Stimulated activated CD4-positive, alpha-beta T cell treated with anti-CD3 and anti-CD28 coated beads, Interleukin-15, amount 100 ng/mL, for 48 hours (primary cell): ENCODE measurements around the gene PPP1CA.

ENCODE experiments used
- DNase-seq, 2 donors: peaks; one replicate each; pipeline ENCODE4 v3.0.0-alpha.2; 2020; ENCODE audit warnings: low read depth in 2 of 2

Gene PPP1CA

DNA sequence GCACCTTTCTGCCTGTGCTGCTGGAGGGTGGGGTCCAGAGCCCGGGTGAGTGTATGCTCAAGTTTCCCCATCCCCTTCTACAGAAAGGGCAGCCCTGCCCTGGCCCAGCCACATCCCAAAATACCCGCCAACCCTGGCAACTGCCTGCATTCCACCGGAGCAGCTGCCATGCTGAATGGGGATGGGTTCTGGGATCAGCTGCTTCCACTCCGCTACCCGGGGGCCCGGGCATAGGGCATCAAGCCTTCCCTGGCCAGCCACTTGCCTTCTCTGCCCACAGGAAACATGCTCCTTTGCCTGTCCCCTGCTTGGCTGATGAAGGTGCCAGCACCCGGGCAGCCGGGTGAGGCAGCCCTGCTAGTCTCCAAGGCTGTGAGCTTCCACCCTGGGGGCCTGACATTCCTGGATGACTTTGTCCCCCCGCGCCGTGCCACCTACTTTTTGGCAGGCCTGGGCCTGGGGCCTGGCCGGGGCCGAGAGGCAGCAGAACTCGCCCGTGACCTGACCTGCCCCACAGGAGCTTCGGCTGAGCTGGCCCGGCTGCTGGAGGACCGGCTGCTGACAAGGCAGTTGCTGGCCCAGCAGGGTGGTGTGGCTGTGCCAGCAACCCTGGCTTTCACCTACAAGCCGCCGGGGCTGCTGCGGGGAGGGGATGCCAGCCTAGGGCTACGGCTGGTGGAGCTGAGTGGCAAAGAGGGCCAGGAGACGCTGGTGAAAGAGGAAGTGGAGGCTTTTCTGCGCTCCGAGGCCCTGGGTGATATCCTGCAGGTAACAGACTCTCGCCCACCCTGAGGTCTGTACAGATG is 17.0 kb upstream of the PPP1CA start:
- no peak for DNase-seq

GRCh38 chr11:67417425-67417824 is 15.8 kb upstream of the PPP1CA start:
- no peak for DNase-seq

DNA sequence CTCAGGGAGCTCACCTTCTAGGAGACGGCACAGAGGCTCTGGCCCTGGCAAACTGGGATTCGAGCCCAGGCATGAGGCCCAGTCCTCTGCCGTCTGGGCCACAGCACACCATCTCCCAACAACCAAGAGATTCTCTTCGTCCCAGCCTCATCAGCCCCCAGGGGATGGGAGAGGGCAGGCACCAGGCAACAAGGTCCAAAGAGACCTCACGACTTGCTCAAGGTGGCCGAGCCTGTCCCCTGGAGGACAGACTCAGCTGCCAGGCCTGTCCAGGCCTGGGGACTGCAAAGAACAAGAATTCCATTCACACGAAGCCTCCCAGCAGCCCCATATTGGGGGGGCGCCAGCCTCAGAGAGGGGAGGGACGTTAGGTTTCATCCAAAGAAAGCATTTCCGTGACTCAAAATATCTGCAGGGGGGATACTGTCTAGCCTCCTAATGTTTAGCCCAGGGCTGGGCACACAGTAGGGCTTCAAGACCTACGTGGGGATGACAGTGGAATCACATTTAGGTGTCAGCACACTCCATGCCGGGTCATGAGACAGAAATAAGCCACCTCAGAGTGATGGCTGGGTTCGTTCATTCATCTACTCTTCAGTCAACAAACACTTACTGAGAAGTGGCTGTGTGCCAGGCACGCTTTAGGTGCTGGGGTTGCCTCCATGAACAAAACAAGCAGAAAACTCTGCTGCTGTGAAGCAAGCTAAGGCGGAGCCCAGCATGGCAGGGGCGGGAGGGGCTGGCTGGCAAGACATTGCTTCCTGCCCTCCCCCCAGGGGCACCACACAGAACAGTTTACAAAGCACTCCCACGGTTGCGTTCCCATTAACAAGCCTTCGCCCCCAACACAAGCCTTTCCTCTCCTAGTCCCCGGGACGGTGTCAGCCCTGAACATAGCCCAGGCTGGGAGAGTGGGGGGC is 15.0 kb upstream of the PPP1CA start:
- DNase-seq, result no peak

- no peak for DNase-seq
Measured at GRCh38 chr11:67415501-67416304, 14.0 kb upstream of the PPP1CA start, which contains the start of gene CARNS1. TSS of gene CARNS1 (plus strand) at chr11:67415678. CDS start at chr11:67416200, 522 bp downstream.

DNA sequence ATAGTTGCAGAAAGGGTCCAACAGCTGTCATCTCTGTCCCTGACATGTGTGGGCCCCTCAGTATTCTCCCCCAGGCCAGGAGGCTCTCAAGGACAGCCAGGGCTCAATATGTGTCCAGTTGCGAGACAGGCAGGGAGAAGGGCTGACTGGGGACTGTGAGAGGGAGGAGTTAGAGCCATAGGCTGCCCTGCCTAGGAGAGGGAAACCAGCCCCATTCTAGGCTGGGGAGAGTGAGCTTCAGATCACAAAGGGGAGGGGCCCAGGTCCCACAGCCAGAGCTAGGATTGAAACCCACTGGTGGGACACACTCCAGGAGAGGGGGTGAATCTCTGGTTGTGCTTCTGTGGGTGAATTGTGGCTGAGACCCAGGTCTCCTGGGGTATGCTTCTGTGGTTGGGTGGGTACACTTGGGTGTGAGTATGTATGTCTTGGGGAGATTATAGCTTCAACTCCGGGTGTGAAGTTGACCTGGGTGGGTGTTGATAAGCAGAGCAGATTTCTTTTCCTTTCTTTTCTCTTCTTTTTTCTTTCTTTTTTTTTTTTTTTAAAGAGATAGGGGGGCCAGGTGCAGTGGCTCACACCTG is 11.7 kb upstream of the PPP1CA start:
- no peak for DNase-seq

DNA sequence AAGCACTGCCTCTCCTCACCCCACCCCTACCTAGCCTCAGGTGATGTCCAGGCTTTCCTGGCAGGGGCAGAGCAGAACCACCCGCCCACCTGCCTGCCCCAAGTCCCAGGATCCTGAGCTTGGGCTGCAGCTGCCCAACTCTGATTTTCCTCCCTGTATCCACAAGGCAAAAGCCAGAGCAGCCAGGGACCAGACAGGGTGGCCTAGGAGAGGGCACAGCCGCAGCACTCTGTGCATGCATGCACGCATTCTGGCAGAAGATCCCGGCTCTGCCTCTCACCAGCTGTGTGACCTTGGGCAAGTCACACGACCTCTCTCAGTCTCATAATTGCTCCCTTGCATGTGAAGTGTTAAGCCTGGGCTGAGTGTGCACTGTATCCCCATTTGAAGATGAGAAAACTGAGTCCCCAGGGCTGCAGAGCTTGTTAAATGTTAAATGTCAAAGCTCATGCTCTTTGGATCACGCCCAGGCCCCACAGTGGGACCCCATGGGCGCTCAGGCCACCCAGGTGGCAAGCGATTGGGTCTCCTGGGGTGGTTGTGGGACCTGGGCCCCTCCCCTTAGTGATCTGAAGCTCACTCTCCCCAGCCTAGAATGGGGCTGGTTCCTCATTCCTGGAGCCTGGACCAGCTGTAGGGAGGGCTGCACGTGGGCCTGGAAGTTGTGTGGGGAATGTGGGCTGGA is 11.0 kb upstream of the PPP1CA start:
- DNase-seq, result no peak

DNA sequence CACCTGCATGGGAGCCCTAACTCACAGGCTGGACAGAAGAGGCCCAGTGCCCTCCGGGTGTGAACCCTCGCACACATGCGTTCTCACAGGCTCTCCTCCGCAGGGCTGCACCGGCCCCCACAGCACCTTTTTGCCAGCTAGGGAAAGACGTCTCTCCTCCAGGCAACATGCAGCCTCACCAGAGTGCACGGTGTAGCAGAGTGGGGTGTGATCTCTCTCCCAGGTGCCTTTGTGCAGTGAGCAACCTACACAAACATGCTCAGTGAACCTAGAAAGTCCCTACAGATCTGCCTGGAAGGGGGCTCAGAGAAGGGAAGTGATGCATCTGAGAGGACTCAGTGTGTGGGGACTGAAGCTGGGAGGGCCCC is 10.1 kb upstream of the PPP1CA start:
- DNase-seq, result no peak

DNA sequence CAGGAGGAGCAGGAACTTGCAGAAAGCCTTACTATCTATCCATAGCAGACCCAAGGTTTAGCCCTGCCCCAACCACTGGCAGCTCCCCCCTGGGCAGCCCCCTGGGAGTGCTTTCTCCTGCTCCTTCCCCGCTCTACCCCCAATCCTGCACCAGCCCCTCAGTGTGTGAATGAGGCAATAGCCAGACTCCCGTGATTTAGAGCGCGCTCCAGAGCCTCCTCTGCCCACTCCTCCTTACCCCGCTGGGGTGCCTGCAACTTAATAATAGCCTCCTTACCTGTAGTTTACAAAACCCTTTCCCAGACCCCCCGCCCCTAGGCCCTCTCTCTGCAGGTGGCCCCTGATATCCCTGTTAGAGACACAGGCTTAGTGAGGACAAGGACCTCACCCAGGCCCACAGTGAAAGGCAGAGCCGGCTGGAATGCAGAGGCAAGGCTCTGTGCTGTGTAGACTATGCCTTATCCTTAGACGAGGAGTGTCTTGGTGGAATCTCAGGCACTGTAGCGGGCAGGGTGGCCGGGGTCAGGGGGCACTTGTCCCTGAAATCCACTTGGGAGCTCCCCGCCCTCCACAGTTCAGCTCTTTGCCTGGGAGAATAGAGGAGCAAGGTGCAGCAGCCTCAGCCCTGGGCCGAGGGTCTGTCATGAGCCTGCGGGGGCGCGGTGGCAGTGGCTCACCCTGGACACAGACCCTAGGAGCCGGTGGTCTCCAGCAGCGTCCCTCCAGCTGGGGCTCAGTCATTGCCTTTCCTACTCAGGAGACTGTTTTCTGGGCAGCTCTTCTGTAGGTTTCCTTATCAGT is 9.5 kb upstream of the PPP1CA start:
- DNase-seq, result no peak

DNA sequence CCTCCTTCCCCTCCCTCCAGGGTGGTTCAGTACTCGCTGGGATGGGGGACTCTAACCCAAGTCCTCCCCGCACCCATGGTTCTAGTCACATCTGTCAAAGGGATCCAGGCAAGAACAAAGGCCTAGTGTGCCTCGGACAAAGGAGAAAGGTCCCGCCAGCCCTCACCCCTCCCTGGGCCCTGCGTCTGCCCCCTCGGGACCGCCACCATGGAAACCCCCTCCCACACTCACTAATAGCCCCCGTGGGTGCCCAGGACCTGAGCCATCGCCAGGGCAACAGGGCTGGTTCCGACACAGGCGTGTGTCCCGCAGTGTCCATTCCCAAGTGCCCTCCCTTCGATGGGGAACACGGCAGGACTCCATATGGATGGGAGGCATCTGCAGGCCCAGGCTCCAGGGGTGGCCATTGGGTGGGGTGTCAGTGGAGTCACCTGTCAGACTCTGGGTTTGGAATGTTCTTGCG is 8.7 kb upstream of the PPP1CA start:
- no peak for DNase-seq

DNA sequence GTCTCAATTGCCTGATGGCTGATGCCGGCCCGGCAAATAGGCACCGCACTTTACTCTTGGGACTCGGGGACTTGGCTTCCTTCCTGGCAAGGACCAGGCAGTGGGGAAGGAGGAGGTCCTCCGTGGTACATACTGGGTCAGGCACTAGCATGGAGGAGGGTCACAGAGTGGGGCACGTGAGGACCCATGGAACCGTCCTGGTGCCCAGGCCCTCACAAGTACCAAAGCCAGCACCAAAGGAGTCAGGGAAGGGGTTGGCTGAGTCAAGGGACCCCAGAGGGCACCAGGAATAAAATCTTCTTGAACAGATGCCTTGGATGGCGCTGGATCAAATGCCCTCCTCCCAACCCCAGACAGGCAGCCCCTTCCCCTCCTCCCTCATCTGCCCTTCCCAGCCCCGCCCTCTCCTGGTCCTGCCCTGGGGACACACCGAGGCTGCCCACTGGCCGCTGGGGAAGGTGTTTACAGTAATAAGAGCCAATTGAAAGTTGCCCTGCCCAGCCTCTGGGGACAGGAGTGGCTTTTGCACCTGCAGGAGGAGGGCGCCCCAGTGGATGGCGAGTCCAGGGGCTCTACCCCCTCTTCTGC is 8.2 kb upstream of the PPP1CA start:
- no peak for DNase-seq

DNA sequence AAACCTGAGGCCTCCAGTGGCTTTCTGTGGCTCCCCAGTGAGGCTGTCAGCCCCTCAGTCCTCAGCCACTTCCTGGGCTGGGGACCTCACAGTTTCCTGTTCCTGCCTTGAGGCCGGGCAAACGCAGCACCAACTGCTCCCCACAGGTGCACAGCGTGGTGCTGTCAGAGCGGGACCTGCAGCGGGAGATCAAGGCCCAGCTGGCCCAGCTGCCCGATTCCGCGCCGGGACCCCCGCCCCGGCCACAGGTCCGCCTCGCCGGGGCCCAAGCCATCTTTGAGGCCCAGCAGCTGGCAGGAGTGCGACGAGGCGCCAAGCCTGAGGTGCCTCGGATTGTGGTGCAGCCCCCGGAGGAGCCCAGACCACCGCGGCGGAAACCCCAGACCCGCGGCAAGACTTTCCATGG is 7.6 kb upstream of the PPP1CA start:
- DNase-seq, result peak in 1 of 2 donors; percentile 60

DNA sequence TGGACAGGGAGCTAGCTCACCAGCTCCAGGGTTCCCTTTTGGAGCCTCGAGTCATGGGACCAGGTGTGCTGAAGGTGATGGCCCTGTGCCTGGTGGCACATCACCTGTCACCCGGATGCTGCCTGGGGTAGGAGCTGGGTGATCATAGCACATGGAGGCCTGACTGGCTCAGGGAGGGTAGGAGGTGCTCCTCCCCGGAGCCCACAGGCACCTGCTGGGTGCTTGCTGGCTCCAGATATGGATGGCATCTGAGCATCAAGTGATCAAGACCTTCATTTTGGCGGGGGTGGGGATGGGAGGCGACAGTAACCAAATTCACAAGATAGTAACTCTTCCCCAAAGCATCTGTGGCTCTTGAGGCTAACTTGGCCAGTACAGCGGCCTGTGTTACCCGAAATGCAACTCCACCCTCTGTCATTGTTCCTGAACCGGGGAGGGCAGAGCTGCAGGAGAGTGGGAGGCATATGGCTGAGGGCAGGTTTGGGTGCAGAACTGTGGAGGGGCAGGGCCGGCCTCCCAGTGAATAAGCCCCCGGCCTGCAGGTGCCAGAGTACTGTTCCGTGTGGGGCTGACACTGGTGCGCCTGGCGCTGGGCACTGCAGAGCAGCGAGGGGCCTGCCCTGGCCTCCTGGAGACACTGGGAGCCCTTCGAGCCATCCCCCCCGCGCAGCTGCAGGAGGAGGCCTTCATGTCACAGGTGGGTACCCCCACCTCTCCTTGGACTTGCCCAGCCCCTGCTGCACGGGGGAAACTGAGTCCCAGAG is 7.0 kb upstream of the PPP1CA start:
- no peak for DNase-seq

GRCh38 chr11:67407688-67408163 is 6.1 kb upstream of the PPP1CA start:
- no peak for DNase-seq

GRCh38 chr11:67406969-67407687 is 5.5 kb upstream of the PPP1CA start:
- DNase-seq, result no peak

- no peak for DNase-seq
Measured at GRCh38 chr11:67406420-67406968, 4.8 kb upstream of the PPP1CA start.

GRCh38 chr11:67405688-67406339 is 4.2 kb upstream of the PPP1CA start:
- DNase-seq, result no peak

DNA sequence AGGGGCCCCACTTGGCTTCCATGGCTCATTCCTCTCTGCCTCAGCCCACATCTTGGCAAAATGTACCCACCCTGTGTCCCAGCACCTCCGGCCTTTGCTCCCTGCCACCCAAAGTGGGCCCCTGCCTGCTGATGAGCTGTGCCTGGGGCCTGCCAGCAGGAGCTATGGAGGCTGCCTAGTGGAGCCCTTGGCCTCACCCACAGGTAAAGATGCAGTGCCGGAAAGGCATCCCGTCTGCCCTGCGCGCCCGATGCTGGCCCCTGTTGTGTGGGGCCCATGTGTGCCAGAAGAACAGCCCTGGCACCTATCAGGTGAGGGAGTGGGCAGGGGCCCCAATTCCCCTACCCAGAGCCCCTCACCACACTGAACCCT is 3.5 kb upstream of the PPP1CA start:
- no peak for DNase-seq
